DMS153 treated with DMSO at 0.1 percent for 48 hours (cell line): ENCODE data around the gene NKD1.

ENCODE experiments used
- DNase-seq: peaks from one replicate; lab custom pipeline; 2025; ENCODE audit not compliant: unreplicated experiment; lab: John Stamatoyannopoulos, UW

NKD1 gene

DNA sequence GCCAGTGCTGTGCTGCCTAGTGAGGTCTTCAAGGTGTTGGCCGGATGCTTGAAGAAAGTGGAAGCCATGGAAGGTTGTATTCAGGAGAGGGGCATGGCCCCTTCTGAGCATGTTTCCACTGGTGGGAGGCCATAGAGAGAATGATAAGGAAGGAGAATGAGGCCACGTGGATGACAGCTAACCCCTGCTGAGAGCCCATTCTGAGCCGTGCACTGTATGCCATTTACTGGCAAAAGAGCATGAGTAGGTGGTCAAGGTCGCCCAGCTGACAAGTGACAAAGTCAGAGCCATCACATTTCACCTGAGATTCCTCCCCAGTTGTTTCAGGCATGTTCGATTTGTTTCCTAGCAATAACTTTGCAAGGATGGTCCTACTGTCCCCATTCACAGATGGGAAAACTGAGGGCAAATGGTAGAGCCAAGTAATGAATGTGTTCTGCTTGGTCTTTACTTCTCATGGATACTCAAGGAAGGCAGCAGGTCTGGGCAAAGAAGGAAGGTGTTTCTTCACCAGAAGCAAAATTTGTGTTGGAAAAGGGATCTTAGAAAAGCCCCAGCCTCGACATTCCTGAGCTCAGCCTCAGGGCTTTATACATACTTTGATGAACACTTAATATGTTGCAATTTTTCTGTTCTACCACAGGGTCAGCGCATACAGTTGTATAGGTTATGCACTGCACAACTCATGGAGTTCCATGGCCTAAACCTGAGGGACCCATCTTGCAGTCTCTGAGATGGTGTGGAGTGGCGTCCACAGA is 10.5 kb upstream of the NKD1 start:
- DNase-seq: no peak

DNA sequence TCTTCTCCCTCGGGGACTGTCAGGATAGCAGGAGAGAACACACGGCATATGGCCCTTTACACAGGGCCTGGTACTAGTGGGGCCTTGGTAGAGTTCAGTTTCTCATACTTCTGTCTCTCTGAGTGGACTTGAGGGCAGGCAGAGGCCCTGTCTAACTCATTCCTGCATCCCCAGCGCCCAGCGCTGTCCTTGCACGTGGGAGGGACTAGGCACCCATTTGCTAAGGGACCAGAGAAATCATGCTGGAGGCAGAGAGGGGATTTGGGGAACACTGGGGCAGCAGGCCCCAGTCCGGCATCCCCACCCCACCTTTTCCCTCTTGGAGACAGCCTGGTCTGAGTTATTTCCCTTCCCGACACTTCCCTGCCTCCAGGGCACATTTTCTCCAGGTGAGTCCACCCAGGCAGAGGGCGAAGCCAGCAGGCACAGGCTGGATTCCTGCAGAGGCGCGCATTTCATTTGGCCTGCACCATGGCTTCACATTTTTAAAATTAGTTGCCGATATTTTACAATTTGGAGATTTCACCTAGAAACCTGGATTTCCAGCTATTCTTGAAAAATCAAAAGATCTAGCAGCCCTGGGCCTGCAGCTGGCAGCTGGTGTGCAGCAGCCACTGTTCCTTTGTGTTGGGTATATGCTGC is 9.7 kb upstream of the NKD1 start:
- no peak for DNase-seq

DNA sequence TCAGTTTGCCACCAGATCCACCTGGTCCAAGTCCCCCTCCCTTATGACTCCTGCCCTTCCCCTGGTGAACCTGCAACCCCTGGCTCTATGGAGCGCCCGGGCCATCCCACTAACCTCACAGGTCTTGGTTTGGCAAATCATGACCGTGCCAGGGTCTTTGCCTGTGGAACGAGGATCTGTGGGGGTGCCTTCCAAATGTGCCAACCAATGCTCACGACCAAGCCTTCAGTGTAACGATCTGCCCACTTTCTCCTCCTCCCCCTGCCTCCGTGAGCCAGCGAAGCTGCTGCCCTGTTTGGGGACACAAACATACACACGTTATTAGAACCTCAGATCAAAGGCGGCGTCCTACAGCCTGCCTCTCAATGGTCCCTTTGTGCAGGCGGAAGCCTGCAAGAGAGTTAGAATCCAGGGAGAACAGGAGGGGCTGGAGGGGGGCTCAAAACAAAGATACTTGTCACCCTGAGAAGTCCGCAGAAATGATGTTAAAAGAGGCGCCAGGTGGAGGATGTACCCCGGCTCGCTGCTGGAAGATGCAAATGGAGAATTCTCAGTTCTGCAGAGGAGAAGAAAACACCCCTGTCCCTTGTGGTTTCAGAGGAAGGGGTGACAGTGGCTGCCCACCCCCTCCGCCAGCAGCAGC is 9.0 kb upstream of the NKD1 start:
- DNase-seq: no peak

DNA sequence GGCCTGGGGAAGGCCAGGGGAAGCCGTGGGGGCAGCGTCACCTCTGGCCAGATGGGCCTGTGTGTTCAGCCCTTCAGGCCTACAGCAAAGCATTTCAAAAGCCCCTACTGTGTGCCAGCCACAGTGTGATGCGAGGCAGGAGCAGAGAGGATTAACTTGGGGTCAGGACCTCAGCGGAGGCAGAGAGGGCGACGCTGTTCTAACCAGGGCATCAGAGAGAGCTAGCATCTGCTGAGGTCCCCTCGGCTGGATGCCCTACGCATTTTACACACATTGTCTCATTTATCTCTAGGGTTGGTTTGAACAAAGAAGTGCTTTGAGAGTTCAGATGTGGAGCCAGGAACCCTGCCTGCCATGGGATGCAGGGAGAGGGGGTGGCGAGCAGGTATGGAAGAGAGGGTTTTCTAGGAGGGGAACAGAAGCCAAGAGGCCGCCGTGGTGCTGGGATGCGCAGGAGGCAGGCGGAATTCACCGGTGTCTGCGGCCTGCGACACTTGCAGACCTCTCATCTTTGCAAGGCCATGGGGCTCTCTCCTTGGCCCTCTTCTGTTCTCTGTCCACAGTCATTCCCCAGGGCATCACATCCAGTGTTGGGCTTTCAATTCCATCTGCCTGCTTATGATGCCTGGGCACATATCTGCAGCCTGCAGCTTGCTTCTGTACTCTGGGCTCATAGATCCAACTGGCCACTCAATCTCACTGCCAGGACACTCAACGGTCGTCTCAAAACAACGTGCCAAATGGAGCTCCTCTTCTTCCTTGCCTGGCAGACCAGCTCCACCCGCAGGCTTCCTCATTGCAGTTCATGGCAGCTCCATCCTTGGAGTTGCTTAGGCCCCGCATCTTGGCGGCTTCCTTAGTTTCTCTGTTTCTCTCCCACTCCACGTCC is 8.1 kb upstream of the NKD1 start:
- DNase-seq: no peak

DNA sequence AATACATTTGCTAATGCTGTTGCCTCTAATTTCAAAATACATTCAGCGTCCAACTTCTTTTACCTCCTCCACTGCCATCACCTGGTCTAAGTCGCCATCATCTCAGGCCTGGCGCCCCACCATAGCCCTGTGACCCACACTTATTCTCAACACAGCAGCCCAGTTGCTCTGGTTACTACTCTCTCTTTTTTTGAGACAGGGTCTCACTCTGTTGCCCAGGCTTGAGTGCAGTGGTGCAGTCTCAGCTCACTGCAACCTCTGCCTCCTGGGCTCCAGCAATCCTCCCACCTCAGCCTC is 7.5 kb upstream of the NKD1 start:
- no peak for DNase-seq

DNA sequence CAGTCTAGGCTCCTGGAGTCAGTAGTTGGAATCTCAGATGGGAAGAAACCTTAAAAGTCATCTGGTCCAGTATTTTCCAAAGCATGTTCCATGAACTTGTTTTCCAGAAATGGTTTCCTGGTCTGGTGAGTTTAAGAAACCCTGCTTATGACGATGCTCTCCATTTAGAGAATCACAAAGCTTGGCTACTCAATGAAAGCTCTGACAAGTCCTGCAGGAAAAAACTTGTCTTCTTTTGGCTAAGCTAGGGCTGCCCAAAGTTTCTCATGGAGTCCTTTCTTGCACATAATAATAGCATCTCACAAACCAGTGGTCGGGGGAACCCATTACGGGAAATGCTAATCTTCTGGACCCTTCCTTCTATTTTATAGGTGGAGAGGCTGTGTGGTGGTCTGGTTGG is 5.5 kb upstream of the NKD1 start:
- DNase-seq: no peak

DNA sequence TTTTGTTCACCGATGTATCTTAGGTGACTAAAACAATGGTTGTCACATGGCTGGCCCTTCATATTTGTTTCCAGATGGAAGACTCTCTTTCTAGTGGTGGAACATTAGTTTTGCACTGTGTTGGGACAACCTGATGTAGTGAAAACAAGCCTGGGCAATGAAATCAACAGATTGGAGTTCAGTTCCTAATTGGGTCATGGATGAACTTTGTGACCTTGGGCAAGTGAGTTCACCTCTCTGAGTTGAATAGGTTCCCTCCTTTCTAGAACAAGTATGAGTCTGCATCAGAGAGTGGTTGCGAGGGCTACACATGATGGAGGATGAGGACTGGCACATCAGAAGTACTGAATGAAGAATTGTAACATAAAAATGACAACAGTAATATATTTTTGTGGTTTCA is 2.1 kb upstream of the NKD1 start:
- no peak for DNase-seq

DNA sequence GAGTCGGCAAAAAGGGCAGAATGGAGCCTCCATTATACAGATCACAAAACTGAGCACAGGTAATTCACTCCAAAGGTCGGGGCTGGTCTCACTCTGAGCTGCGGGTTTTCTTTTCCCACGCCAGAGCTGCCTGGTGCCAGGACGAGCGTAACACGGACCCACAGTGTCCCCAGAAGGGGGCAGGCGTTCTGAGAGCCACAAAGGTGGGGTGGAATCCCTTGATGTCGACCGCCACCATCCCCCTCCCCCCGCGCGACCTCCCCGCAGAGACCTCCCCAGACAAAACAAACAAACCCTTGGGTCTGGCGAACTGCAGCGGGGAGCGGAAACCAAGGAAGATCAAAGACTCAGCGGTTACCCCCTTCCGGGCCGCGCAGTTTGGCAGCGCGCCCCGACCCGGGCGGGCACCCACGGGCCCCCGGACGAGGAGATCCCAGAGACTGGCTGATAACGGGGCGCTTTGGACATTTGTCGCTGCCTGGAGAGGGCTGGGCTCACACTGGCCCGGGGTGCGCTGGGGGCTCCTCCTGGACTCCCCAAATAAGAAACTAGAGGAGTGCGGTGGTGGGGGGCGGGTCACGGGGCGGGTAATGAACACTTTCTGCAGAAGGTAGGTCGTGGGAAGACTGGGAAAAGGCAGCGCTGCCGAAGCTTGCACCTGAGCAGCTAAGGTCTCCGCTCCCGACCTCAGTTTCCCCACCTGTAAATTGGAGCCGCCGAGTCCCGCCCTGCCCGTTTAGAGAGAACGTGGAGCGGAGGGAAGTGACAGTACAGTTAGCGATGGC is 664 bp upstream of the NKD1 start:
- DNase-seq: no peak

DNA sequence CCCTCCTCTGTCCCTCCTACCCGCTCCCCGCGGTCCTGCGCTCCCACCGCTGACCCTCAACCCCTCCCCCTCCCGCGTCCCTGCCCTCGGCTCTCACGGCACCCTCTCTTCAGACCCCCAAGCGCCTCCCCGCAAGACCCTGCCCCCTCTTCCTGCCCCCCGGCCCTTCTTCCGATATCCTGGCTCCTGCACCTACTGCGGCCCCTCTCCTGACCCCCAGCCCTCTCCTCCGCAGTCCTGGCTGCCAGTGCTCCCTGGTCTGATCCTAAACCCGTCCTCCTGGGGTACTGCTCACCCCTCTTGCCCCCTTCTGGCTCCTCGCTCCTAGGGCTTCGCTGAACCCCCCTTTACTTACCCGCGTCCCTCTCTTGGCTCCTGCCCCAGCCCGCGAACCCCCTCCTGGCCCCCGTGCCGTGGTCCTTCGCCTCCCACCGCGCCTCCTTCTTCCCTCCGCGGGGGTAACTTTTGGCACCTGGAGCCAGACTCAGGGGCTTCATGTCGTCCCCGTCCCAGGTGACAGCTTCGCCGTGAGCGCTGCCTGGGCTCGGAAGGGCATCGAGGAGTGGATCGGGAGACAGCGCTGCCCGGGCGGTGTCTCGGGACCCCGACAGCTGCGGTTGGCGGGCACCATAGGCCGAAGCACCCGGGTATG is 839 bp downstream of the NKD1 start:
- DNase-seq: no peak

DNA sequence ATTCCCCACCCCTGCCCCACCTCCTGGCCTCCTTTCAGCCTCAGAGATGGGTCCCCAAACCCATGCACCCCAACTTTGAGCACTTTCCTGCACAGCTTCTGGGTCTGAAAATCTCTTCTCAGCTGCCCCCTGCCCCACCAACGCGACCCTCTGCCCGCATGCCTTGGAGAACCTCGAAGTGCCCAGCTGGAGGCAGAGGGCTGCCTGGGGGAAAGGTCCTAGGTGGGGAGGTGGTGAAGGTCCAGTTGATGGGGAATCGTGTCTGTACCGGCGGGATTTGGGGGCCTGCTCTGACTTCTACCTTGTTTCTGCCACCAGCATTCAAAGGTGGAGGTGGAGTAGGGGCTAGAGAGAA is 1.3 kb downstream of the NKD1 start:
- no peak for DNase-seq

DNA sequence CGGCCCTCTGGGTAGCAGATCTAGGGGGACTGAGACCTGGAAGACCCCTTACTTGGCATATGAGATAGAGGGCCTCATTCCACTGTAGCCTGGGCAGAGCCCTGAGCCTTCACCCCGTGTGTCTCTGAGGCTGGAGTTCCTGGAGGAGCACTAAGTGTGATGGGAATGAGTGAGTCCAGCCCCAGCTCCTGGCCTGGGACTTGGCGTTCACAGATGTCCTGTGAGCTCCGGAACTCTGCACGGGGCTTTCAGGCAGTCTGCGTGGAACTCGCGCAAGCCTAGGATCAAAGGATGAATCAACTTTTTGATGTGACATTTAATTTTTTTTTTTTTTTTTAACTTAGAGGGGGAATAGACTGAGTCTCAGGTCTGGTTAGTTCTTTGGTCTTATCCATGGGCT is 1.8 kb downstream of the NKD1 start:
- no peak for DNase-seq

DNA sequence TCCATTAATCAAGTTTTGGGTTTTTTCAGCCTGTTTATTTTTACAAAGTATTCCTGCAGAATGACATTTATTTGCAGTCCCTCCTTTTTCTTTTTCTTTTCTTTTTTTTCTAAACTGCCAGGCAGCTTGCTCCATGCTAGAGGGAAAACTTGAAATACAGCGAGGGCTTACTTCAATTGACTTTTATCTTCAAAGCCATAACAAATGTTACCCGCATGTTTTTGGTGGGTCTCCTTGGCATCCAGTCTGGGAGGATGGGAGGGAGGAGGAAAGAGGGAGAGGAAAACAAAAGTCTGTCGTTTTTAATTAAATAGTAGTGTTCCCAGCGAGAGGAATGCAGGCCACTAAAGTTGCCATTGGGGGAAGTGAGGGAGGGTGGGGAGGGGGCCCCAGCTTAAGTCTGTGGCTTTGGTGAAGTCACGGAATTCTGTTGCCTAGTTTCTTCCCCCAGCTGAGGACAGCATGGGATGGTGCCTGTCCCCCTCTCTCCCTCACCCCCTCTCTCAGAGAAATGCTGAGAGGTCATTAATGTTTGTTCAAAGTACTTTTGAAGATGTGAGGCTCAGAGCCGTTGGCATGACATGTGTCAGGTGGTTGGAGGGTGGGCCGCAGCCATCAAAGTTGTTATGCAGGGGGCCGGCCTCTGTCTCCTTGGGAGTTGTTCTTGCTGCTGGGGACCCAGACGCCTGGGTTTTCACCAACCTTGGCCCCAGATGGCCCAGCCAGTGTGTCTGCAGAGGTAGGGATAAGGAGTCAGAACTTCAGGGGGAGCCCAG is 2.9 kb downstream of the NKD1 start:
- no peak for DNase-seq

DNA sequence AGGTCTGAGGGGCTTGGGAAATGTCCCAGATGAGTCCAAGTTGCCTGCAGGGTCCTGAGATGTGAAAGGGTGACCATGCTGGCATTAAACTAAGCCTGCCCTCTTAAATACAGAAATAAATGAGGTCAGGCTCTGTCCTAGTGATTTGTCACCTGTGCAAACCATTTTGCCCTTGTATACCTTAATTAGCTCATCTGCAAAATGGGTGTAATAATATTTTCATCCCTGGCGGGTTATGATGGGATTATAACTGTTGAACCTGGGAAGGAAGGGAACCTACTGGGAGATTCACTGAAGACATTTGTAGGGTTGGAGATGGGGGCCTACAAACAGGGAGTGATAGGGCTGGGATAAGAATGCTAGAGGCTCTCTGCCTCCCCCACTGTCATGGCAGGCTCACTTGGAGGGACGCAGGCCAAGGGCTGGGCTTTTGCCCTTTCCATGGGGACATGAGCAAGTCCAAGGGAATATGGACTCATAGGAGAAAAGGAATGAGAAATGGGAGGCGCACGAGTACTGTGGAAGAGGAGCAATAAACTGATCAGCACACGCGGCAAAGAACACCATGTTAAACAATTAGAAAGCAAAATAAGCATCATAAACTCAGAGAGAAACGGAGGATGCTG is 4.4 kb downstream of the NKD1 start:
- DNase-seq: no peak

DNA sequence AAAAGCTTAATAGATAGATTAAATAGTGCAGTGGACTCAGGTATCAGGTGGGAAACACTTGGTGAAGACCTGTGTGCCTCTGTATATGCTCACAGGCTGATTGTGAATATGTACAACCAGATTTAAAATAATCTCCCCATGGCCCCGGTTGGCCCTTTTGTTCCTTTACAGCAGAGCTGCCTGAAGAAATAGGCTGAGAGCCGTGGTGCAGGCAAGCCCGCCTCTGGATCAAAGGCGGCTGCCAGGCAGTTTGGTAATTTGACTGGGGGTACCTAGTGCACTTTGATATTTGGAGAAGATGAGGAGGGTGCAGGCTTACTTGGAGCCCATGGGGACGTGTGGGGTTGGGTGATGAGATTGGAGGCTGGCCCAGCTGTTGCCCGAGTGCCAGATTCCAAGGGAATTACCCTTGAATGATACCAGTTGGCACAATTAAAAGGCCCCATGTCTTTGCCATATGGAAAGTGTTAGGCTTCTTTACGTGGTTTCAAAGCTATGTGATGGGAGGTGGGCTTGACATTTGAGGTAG is 5.0 kb downstream of the NKD1 start:
- no peak for DNase-seq

DNA sequence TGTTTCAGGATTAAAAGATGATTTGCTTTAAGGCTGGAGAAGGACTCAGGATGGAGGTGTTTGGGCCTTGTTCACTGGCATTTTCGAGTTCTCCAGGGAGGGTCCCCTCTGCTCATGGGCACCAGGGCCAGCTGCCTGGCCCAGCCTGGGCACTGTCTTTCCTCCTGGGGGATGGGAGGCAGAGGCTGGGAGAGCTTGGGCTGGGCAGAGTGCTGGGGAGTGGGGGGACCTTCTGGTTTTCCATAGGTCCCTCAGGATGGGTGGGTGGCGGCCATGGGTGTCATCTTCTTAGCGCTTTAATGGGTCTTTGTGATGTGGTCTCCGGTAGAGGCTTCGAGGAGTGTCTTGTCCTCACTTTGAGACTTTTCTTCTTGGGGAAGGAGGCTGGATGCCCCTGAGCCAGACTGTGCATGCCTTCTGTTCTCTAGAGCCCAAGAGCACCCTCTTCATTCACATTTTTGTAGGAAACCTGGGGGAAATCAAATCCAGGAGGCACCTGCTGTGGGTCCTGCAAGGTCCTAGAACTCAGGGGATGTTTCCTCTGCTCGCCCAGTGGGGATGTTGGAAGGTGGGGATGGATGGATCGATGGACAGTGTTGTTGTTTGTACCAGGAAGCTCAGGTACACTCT is 5.7 kb downstream of the NKD1 start:
- DNase-seq: no peak

DNA sequence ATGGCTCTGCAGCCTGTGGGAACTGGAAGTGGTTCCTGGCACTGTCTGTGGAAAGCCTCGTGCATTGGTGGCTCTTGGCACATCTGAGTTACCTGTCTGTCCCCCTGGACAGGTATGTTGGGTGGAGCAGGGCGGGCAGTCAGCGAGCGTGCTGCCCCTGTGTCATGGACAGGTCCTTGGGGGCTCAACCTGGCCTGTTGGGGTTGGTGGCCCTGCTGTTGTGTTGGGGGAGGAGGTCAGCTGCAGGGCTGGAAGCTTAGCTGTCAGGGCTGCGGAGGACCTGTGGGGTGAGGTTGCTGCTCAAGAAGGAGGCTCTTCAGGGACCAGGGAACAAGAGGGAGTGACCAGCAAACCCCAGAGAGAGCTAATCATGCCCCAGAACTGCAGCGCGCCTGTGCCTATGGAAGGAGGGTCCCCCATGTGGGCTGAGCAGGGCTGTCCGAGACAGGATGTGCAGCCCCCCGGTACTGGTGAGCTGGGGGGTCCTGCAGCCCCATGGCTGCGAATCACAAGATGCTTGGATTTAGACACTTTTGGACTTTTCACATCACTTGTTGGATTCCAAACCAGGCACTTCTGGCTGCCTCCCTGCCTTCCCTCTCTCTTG is 7.2 kb downstream of the NKD1 start:
- DNase-seq: no peak

DNA sequence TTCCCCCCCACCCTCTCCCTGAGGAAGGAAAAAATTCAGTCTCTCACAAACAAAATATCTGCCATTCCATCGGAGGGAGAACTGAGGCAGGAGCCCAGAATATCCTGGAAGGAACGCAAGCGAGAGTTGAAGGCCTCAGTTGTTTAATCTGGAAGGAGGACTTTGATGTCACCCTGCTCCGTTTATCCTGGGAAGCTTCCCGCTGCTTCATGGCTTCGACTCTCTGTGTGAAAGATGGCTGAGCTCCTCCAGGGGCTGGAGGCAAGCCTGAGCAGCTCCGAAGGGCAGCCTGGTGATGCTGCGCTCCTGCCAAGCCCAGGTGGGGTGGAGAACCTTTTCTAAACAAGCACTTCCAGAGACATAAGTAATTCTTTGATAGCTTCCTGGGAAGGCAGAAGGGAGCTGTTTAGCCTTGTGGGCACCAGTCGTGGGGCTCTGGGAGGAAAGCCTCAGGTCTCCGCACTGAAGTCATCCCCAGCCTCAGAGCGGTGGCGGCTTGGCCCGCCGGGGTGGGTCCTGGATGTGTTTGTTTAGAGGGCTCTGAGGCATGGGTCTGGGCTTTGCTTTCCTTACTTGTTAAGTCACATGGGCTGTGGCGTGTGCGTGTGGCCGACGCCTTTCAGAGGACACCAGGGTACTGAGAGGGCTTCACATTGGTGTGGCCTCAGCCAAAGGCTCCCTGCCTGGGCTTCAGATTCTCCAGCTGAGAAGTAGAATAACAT is 7.9 kb downstream of the NKD1 start:
- no peak for DNase-seq

DNA sequence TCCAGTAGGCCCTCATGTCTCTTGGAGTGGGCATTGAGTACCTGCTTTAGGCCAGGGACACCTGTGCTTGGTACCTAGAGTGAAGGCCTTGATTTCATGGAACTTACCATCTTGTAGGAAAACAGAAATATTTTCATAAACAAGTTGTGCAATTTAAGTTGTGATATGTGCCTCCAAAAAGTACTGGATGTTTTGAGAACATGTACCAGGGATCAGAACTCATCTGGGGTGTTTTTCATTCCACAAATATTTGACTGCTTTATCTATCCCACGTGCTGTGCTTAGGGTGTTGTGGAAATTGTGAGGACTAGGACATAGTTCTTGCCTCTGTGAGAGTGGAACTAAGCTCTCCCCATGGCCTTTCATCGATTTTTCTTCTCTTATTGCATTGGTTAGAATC is 8.8 kb downstream of the NKD1 start:
- DNase-seq: no peak
